ENCODE measurements around the gene DNAJB6. TPM values are rescaled to one million over a fixed set of nuclear protein-coding genes. Genes with fewer than 3 reads are reported as not detected.
A peak's percentile ranks its signal among the peaks of the same experiment; 100 is the strongest.

The DNAJB6 gene
- 97.2 and 107 TPM in 2 replicates for total RNA-seq (ENCODE audit: low replicate concordance)
- long read RNA-seq, full-length matches to known transcripts: 736 of 791 reads
- long read RNA-seq, partial matches to known transcripts: 14 of 791 reads
- long read RNA-seq, other reads (novel, unspliced or antisense): 41 of 791 reads

- Mint-ChIP-seq H3K36me3 (peaks cover 18% of the 10 kb centered on the region), H3K4me1 (ENCODE audit: unreplicated experiment) (peaks cover 20% of the 10 kb centered on the region), H3K27ac (peak within 1 kb of the TSS; percentile 97), H3K9me3 (peaks cover 3% of the 10 kb centered on the region), H3K4me3 (peak within 1 kb of the TSS; percentile 96), H3K27me3 (peaks cover 8% of the 10 kb centered on the region)
- peak; percentile 95 for DNase-seq (ENCODE audit: extremely low spot score, unreplicated experiment)
- no peak for TF ChIP-seq CTCF (conservative IDR thresholded peaks at IDR 0.05)
These were observed at the start of gene DNAJB6 for GRCh38 chr7:157336383-157337315. Gene DNAJB6 (plus strand): TSS chr7:157337004. CDS start chr7:157358573, 21,569 bp downstream.

- Mint-ChIP-seq H3K27me3 (no peaks in the 10 kb centered on the region), H3K4me1 (ENCODE audit: unreplicated experiment) (peaks cover 5% of the 10 kb centered on the region), H3K4me3 (no peak overlapping the region), H3K9me3 (no peaks in the 10 kb centered on the region), H3K36me3 (no peaks in the 10 kb centered on the region), H3K27ac (no peak overlapping the region)
- DNase-seq (ENCODE audit: extremely low spot score, unreplicated experiment): no peak
- TF ChIP-seq CTCF (conservative IDR thresholded peaks at IDR 0.05): no peak
These were observed 45.3 kb upstream of the DNAJB6 start for GRCh38 chr7:157291404-157292080.

GRCh38 chr7:157292258-157292657 is 44.5 kb upstream of the DNAJB6 start:
- Mint-ChIP-seq H3K27ac (peak overlapping the region; percentile 19), H3K36me3 (no peaks in the 10 kb centered on the region), H3K4me3 (no peak overlapping the region), H3K4me1 (ENCODE audit: unreplicated experiment) (peaks cover 5% of the 10 kb centered on the region), H3K9me3 (no peaks in the 10 kb centered on the region), H3K27me3 (no peaks in the 10 kb centered on the region)
- no peak for TF ChIP-seq CTCF (conservative IDR thresholded peaks at IDR 0.05)
- no peak for DNase-seq (ENCODE audit: extremely low spot score, unreplicated experiment)

GRCh38 chr7:157292770-157293412 is 43.9 kb upstream of the DNAJB6 start:
- no peak for DNase-seq (ENCODE audit: extremely low spot score, unreplicated experiment)
- Mint-ChIP-seq H3K9me3 (no peaks in the 10 kb centered on the region), H3K4me3 (no peak overlapping the region), H3K27me3 (no peaks in the 10 kb centered on the region), H3K36me3 (no peaks in the 10 kb centered on the region), H3K27ac (no peak overlapping the region), H3K4me1 (ENCODE audit: unreplicated experiment) (peaks cover 5% of the 10 kb centered on the region)
- no peak for TF ChIP-seq CTCF (conservative IDR thresholded peaks at IDR 0.05)

- no peak for TF ChIP-seq CTCF (conservative IDR thresholded peaks at IDR 0.05)
- no peak for DNase-seq (ENCODE audit: extremely low spot score, unreplicated experiment)
- no peaks in the 10 kb centered on the region for H3K9me3 Mint-ChIP-seq
- H3K4me3 Mint-ChIP-seq: no peak overlapping the region
- H3K4me1 Mint-ChIP-seq (ENCODE audit: unreplicated experiment): peaks cover 5% of the 10 kb centered on the region
- H3K27me3 Mint-ChIP-seq: no peaks in the 10 kb centered on the region
- peak overlapping the region; percentile 64 for H3K27ac Mint-ChIP-seq
- H3K36me3 Mint-ChIP-seq: no peaks in the 10 kb centered on the region
These were observed 43.4 kb upstream of the DNAJB6 start for GRCh38 chr7:157293413-157293788.
